ENCODE data around the gene BCL7A.
A peak's percentile ranks its signal among the peaks of the same experiment; 100 is the strongest.
"Not testable (repeated sequence)": the region's sequence is repeated elsewhere in the genome, so short reads cannot be mapped to it uniquely, and the experiment has no call there.

BCL7A gene

DNA sequence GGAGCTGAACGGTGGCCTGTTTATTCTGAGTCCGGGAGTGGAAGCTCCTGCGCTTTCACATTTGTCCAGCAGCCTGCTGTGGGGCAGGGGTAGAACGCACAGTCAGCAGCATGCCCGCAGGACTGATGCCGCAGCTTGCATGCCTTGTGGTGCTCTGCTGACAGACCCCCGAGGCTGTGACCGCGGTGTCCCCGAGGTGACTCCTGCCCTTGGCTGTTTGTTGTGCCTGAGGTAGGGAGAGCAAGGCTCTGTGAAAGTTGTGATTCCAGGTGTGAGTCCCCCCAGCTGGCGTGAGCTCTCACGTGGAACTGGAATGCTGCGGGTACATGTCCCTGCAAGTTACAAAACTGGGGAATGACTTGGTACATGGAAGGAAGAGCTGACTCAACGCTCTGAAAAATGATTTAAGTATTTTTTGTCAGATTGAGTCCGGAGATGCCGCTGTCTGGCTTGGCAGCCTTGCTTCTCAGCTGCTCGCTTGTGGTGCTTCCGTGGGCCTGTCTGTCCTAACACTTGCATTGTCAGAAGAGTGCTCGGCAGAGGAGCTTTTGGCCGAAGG lies 75.0 kb downstream of the BCL7A start:
- DNase-seq = no peak

DNA sequence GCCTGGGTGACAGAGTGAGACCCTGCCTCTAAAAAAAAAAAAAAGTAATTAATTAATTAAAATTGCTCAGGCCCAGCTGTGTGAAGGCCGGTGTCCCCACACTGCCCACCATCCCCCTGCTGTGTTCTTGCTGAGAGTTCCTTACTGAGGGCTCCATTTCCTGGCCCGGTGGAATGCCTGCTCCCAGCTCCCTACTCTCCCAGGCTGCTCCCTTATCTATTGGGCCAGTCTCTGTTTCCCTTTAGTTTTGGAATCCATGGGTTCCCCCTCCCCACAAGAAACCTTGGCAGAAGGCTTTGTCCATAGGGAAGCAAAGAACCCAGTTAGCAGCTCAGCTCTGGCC lies 75.9 kb downstream of the BCL7A start:
- DNase-seq = no peak

DNA sequence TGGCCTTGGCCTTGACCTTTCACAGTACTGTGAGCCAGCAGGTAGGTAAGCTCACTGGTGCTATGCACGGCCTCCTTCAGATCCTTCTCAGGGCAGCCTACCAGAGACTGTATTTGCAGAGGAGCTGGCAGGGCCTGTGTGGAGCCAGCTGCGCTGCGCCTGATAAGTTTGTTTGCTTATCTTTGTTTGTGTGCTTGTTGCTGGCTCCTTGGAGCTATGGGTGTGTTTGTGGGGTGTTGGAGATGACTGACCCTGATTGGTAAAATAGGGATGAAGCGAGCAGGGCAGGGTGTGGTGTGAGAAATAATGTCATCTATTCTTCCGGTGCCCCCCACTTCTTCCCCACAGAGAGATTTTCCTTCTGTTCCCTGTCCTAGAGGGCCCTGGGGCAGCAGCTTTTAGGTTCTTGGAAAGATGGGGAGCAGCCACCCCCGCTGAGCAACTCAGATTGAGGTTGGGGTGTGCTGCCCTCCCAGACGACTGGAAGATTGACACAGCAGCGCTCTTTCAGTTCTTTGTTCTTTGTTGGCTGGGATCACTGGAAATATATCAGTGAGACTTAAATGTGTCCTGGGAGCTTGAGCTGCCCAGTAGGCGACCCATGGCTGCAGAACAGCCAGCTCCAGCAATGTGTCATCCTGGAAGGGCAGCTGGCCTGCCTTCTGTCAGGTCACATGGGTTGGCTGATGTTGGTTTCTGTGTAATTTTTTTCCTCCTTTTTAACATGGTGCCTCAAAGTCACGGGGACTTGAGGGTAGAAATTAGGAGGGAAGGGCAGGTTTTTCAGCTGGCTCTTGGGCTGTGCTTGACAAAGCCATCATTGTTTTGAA lies 76.5 kb downstream of the BCL7A start:
- DNase-seq = peak; percentile 98

DNA sequence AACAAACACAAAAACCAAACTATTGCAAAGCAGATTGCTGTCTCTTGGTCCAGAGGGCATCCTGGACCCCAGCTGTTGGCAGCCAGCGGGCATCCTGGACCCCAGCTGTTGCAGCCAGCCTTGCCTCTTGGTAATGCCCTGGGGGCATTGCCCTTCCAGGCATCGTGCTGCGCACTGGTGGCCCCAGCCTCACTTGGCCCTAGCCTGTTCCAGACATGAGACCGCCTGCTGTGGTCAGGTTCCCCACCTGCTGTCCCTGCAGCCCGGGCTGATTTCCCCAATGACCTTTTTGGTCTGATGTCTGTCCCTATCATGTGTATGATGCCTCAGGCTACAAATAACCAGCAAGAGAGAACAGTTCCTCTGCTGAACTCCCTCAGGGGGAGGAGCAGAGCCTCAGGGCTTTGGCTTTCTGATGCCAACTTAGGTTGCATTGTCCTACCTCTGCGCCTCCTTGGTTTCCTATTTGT lies 77.6 kb downstream of the BCL7A start:
- DNase-seq = no peak

DNA sequence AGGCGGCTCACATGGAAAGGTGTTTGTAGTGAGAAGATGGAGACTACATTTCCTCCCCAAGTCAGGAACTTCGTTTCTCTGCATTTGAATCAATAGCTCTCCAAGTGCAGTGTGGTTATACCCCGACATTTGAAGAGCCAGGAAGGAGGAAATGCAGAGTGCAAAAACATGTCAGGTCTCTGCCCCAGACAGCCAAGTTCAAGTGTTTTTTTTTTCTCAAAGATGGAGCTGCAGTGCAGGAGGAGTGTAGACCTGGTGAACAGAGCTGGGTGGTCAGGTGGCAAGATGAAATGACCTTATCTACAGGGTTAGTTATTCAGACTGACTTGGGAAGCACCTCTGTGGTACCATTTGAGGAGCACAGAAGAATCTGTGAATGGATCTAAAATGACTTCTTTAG lies 78.2 kb downstream of the BCL7A start:
- no peak for DNase-seq

DNA sequence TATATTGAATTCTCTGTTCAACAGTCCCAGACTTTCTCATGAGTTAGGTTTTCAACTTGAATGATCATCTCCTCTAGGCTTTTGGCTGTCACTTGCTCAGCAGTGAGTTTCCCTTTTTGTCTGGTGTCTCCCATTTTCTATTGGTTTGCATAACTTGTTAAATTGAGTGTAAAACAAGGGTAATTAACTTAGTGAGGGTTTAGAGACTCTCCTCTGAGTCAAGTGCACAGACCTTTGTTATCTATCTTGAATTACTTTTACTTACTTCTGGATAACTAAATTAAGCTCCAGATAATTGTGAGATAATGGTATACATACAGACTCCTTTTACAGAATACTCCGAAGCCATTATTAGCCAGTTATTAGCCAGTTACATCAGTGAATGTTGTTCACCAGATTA lies 78.9 kb downstream of the BCL7A start:
- no peak for DNase-seq

DNA sequence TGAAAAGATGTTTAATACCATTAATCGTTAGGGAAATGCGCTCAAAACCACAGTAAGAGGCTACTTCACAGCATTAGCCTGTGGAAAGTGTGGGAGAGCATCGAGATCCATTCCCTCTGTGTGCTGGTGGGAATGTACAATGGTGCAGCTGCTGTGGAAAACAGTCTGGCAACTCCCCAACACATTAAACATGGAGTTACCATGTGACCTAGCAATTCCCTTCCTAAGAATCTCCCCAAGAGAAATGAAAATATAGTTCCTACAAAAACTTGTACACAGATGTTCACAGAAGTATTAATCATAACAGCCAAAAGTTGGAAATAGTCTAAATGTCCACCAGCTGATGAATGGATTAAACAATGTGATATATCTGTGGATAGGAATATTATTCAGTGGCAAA lies 80.6 kb downstream of the BCL7A start:
- no peak for DNase-seq

DNA sequence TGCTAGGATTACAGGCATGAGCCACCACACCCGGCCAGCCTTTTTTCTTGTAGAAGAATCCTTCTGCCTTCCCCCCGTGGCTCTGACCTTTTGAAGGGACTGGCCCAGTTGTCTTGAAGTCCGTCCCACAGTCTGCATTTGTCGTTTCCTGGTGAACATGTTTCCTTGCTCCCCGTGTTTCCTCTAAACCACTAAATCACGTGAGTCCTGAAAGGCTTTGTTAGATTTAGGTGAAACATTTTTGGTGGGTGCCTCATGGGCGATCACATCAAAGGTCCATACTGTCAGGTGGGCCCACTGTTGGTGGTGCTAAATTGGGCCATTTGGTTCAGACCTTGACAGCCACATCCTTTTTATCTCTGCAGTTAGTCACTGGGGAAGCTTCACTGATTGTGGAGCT lies 83.2 kb downstream of the BCL7A start:
- no peak for DNase-seq

DNA sequence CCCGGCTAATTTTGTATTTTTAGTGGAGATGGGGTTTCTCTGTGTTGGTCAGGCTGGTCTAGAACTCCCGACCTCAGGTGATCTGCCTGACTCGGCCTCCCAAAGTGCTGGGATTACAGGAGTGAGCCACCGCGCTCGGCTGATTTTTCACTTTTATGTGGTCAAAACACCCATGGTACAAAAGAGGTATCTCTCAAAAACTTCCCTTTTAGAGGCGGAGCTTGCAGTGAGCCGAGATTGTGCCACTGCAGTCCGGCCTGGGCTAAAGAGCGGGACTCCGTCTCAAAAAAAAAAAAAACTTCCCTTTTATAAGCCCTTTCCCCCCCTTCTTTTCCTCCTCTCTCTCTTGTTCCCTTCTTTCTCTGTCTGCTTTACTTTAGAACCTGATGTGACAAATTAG lies 83.8 kb downstream of the BCL7A start:
- DNase-seq = not testable (repeated sequence)

DNA sequence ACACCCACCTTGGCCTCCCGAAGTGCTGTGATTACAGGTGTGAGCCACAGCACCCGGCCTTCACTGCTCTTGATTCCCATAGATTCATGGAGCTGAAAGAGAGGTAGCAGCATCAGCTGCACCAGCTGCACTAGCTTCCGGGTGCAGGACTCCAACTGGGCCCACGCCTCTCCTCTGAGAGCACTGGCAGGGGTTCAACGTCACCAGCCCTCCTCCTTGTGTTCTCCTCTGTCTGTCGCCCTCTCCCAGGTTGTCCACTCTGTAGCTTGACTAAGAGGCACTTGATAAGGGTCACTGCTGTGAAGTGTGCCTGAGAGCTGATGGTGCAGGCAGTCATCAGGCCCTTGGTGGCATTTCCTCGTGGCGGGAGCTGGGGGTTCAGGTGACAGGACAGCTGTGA lies 85.2 kb downstream of the BCL7A start:
- no peak for DNase-seq

DNA sequence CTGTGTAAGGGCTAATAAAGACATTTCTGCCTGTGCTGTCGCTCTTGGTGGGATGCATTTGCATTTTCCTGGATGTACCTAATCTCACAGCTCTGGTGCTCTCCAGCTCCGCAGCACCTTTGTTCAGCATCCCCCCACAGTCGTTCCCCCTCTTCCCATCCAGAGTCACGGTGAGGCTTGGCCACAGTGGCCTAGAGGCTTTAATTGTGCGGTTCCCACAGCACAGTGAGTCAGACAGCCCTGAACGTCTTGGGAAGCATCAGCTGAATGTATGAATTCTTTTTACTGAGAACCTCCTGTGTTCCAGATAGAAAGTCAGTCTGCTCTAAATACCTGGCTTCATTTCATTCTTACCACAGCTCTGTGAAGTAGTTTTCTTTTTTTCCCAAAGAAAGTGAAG lies 85.6 kb downstream of the BCL7A start:
- DNase-seq = no peak

DNA sequence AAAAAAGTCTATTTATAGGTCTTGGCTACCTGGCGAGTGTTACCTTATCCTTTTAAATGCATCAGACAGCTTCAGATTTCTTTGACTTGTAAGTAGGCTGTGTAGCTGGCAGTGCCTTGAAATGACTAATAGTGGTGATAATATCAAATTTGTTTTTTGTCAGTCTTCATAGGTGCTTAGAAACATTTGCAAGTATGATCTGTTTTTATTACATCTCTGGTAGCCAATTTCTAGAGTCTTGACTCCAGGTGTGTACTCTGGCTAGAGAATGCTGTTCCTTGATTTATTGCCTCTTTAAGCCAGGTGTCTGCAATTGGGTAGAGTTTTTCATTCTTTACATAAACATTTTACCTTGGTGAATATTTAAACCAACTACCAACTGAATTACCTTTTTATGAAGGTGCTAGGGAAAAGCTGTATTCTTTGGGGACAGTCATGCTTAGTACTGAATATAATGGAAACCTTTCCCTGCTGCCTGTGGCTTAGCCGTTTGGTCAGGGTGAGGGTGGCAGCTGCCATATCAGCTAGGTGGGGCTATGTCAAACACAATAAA lies 89.5 kb downstream of the BCL7A start:
- DNase-seq = no peak

All from hematopoietic multipotent progenitor cell treated with erythropoietin and hydrocortisone succinate and interleukin-3 and kit ligand, for 8 days (in vitro differentiated cells).